H1 (cell line): ENCODE measurements around the gene GALNT2. TPM values are rescaled to one million over a fixed set of nuclear protein-coding genes. Genes with fewer than 3 reads are reported as not detected.

ENCODE experiments used
- CTCF ChIA-PET: fragments of 300-600 bp; sonication (Branson Sonifier 250); formaldehyde crosslinking; loops from one replicate; lab custom pipeline; 2021; ENCODE audit not compliant: partially characterized antibody; lab: Charles Lee
- POLR2A ChIA-PET: fragments of 300-600 bp; sonication (Branson Sonifier 250); formaldehyde crosslinking; loops from one replicate; lab custom pipeline; 2021; ENCODE audit warnings: inconsistent platforms; ENCODE audit not compliant: partially characterized antibody; lab: Charles Lee
- DNase-seq, 2 experiments: peaks; one replicate each; pipeline versions ENCODE4 v3.0.0 to v3.0.0-alpha.2; 2010 to 2022; ENCODE audit warnings: low spot score in 2 of 2, low read depth in 1 of 2, mixed read lengths in 1 of 2
- FAIRE-seq: peaks from 2 replicates; lab custom pipeline; 2011; peaks lifted over from hg19 to GRCh38; lab: Jason Lieb, UNC
- H2AFZ ChIP-seq: 2 replicates; pipeline ENCODE4 v1.8.1; 2012; ENCODE audit warnings: low read length, inconsistent platforms
- H2AK5ac ChIP-seq: 2 replicates; pipeline ENCODE4 v1.6.1; 2013; ENCODE audit warnings: low read depth, low read length
- H2BK120ac ChIP-seq: replicated peaks from 2 replicates; pipeline ENCODE3; 2013; ENCODE audit warnings: low read depth, low read length, inconsistent platforms
- H2BK12ac ChIP-seq: 2 replicates; pipeline ENCODE4 v1.6.1; 2013; ENCODE audit warnings: low read depth, low read length
- H2BK15ac ChIP-seq: 2 replicates; pipeline ENCODE4 v1.6.1; 2013; ENCODE audit warnings: low read length
- H2BK20ac ChIP-seq: 2 replicates; pipeline ENCODE4 v1.6.1; 2013; ENCODE audit warnings: low read length
- H2BK5ac ChIP-seq: 2 replicates; pipeline ENCODE4 v1.6.1; 2013; ENCODE audit warnings: low read depth, low read length
- H3K14ac ChIP-seq: 2 replicates; pipeline ENCODE4 v1.6.1; 2013; ENCODE audit warnings: inconsistent platforms; ENCODE audit not compliant: insufficient read length
- H3K18ac ChIP-seq: 2 replicates; pipeline ENCODE4 v1.6.1; 2013; ENCODE audit warnings: low read length; ENCODE audit errors: extremely low read depth
- H3K23ac ChIP-seq: 2 replicates; pipeline ENCODE4 v1.6.1; 2013; ENCODE audit warnings: inconsistent platforms; ENCODE audit not compliant: insufficient read length
- H3K23me2 ChIP-seq: 2 replicates; pipeline ENCODE4 v1.6.1; 2013; ENCODE audit warnings: low read depth, low read length
- H3K27ac ChIP-seq: 2 replicates; pipeline ENCODE4 v1.6.1; 2011; ENCODE audit warnings: low read depth, low read length, inconsistent platforms
- H3K27me3 ChIP-seq, 4 experiments: replicated peaks in 1 of 4; 1 replicate in 1 of 4; 2 replicates in 3 of 4; pipeline versions ENCODE4 v1.6.1 to v1.8.1; 2011 to 2013; ENCODE audit warnings: low read length in 3 of 4, mild to moderate bottlenecking in 3 of 4, inconsistent platforms in 2 of 4, mixed read lengths in 2 of 4, moderate library complexity in 1 of 4; ENCODE audit not compliant: control insufficient read depth in 3 of 4, insufficient read depth in 3 of 4; ENCODE audit errors: extremely low read depth in 1 of 4
- H3K36me3 ChIP-seq, 4 experiments: 2 replicates each; pipeline versions ENCODE4 v1.6.1 to v1.8.1; 2011 to 2013; ENCODE audit warnings: mild to moderate bottlenecking in 4 of 4, low read length in 3 of 4, moderate library complexity in 2 of 4, control low read depth in 1 of 4, inconsistent platforms in 1 of 4; ENCODE audit not compliant: insufficient read depth in 4 of 4, control insufficient read depth in 2 of 4
- H3K4ac ChIP-seq: replicated peaks from 2 replicates; pipeline ENCODE3; 2013; ENCODE audit warnings: low read length, low read depth, mixed read lengths, inconsistent platforms; ENCODE audit not compliant: insufficient read length
- H3K4me1 ChIP-seq, 4 experiments: replicated peaks in 1 of 4; 1 replicate in 1 of 4; 2 replicates in 3 of 4; pipeline versions ENCODE4 v1.6.1 to v1.8.1; 2011 to 2013; ENCODE audit warnings: low read length in 3 of 4, inconsistent platforms in 2 of 4, mixed read lengths in 1 of 4; ENCODE audit not compliant: insufficient read depth in 4 of 4, control insufficient read depth in 3 of 4
- H3K4me2 ChIP-seq, 2 experiments: 2 replicates each; pipeline versions ENCODE4 v1.6.1 to v1.8.1; 2011 to 2013; ENCODE audit warnings: low read depth in 2 of 2, low read length in 2 of 2, control low read depth in 1 of 2, inconsistent platforms in 1 of 2, mild to moderate bottlenecking in 1 of 2; ENCODE audit not compliant: insufficient read depth in 1 of 2
- H3K4me3 ChIP-seq, 4 experiments: fragments of 200-600, 300-600 bp in 1 of 4; sonication (generic), shearing (Covaris generic), sonication (Bioruptor Twin) in 1 of 4; 2 replicates each; pipeline versions ENCODE4 v1.5.1 to v1.8.1; 2011 to 2016; ENCODE audit warnings: low read length in 4 of 4, low read depth in 3 of 4, control low read depth in 2 of 4, inconsistent platforms in 2 of 4, mild to moderate bottlenecking in 2 of 4, mixed read lengths in 1 of 4, moderate library complexity in 1 of 4; ENCODE audit not compliant: insufficient read depth in 2 of 4; ENCODE audit errors: extremely low read depth in 1 of 4
- H3K56ac ChIP-seq: replicated peaks from 2 replicates; pipeline ENCODE3; 2013; ENCODE audit warnings: low read depth, mild to moderate bottlenecking, mixed read lengths, low read length, inconsistent platforms; ENCODE audit not compliant: insufficient read length
- H3K79me1 ChIP-seq: 2 replicates; pipeline ENCODE4 v1.6.1; 2013; ENCODE audit warnings: low read depth, low read length, control low read depth
- H3K79me2 ChIP-seq, 2 experiments: 2 replicates each; pipeline versions ENCODE4 v1.6.1 to v1.8.1; 2012 to 2013; ENCODE audit warnings: low read length in 2 of 2, mild to moderate bottlenecking in 2 of 2, inconsistent platforms in 1 of 2; ENCODE audit not compliant: insufficient read depth in 2 of 2, control insufficient read depth in 1 of 2
- H3K9ac ChIP-seq, 4 experiments: replicated peaks in 1 of 4; 1 replicate in 1 of 4; 2 replicates in 3 of 4; pipeline versions ENCODE4 v1.6.1 to v1.8.1; 2011 to 2013; ENCODE audit warnings: low read depth in 3 of 4, low read length in 3 of 4, control low read depth in 2 of 4, mild to moderate bottlenecking in 2 of 4, moderate library complexity in 2 of 4, inconsistent platforms in 1 of 4; ENCODE audit errors: extremely low read depth in 1 of 4
- H3K9me3 ChIP-seq, 2 experiments: 2 replicates each; pipeline versions ENCODE4 v1.6.1 to v1.8.1; 2012 to 2013; ENCODE audit warnings: mild to moderate bottlenecking in 2 of 2, moderate library complexity in 2 of 2, control low read depth in 1 of 2, inconsistent platforms in 1 of 2, low read depth in 1 of 2, low read length in 1 of 2, mixed read lengths in 1 of 2; ENCODE audit not compliant: insufficient read depth in 2 of 2
- H4K20me1 ChIP-seq, 2 experiments: replicated peaks in 1 of 2; 2 replicates each; pipeline versions ENCODE3 to v1.8.1; 2011 to 2013; ENCODE audit warnings: inconsistent platforms in 2 of 2, low read length in 2 of 2, mild to moderate bottlenecking in 1 of 2; ENCODE audit not compliant: insufficient read depth in 2 of 2, control insufficient read depth in 1 of 2
- H4K5ac ChIP-seq: 2 replicates; pipeline ENCODE4 v1.6.1; 2013; ENCODE audit warnings: low read length, low read depth, mixed read lengths, inconsistent platforms; ENCODE audit not compliant: insufficient read length
- H4K8ac ChIP-seq: 2 replicates; pipeline ENCODE4 v1.8.0; 2013; ENCODE audit warnings: mild to moderate bottlenecking, moderate library complexity, low read length, inconsistent platforms; ENCODE audit not compliant: insufficient read depth; ENCODE audit errors: extremely low read depth
- H4K91ac ChIP-seq: replicated peaks from 2 replicates; pipeline ENCODE3; 2013; ENCODE audit warnings: low read length, mixed read lengths, inconsistent platforms; ENCODE audit not compliant: insufficient read length
- BACH1 ChIP-seq: IDR thresholded peaks from 2 replicates; pipeline ENCODE4 v1.6.1; 2012; ENCODE audit warnings: low read length, improper control_type of control experiment
- EZH2 ChIP-seq: fragments of 200-600 bp; sonication (generic); IDR thresholded peaks from 2 replicates; pipeline ENCODE4 v1.7.1; 2012; ENCODE audit warnings: low read depth, mild to moderate bottlenecking, moderate library complexity, low read length, inconsistent platforms; ENCODE audit not compliant: severe bottlenecking
- GTF2F1 ChIP-seq: IDR thresholded peaks from 2 replicates; pipeline ENCODE4 v1.6.1; 2012; ENCODE audit warnings: low read depth, low read length, improper control_type of control experiment, borderline replicate concordance
- HDAC2 ChIP-seq, 2 experiments: fragments of 300-600 bp in 1 of 2; sonication (generic) in 1 of 2; IDR thresholded peaks; 2 replicates each; pipeline ENCODE4 v1.6.1; 2011 to 2012; ENCODE audit warnings: low read depth in 2 of 2, low read length in 2 of 2, mild to moderate bottlenecking in 2 of 2, moderate library complexity in 2 of 2, borderline replicate concordance in 1 of 2, inconsistent platforms in 1 of 2
- NRF1 ChIP-seq: IDR thresholded peaks from 2 replicates; pipeline ENCODE4 v1.6.1; 2011; ENCODE audit warnings: mild to moderate bottlenecking, low read depth, low read length, improper control_type of control experiment
- SIN3A ChIP-seq, 2 experiments: IDR thresholded peaks in 1 of 2; conservative IDR thresholded peaks in 1 of 2; 2 replicates each; pipeline ENCODE4 v1.6.1; 2011 to 2012; ENCODE audit warnings: low read length in 2 of 2, improper control_type of control experiment in 1 of 2, low read depth in 1 of 2, mild to moderate bottlenecking in 1 of 2
- YY1 ChIP-seq: IDR thresholded peaks from 2 replicates; pipeline ENCODE4 v1.6.1; 2011; ENCODE audit warnings: low read depth, mild to moderate bottlenecking, low read length
- WGBS, 2 experiments: shearing (Covaris generic) in 1 of 2; methylation state at CpG; one replicate each; pipeline versions ENCODE4 v1.1.6 to v1.1.7; 2013 to 2015; ENCODE audit warnings: low lambda C conversion rate in 2 of 2, mixed read lengths in 2 of 2, inconsistent platforms in 1 of 2, low coverage in 1 of 2, missing lambda C conversion rate in 1 of 2; ENCODE audit not compliant: insufficient replicate concordance in 2 of 2, insufficient coverage in 1 of 2, insufficient read length in 1 of 2; ENCODE audit errors: extremely low coverage in 1 of 2, missing lambda C conversion rate in 1 of 2; 5-methylcytosine and 5-hydroxymethylcytosine counted together
- polyA plus RNA-seq, 7 experiments: library from polyadenylated mRNA; depleted of rRNA in 3 of 7; stranded (reverse) in 5 of 7; unstranded in 2 of 7; fragments of >200 nt in 5 of 7; fragments of 200-250 nt in 2 of 7; gene quantifications; 1 replicate in 5 of 7; 2 replicates in 1 of 7; 4 replicates in 1 of 7; pipeline versions ENCODE4 v1.2.1 to v1.2.3, GENCODE V29; 2011 to 2013; ENCODE audit warnings: missing spikeins in 2 of 7, mixed read lengths in 2 of 7
- total RNA-seq: library from RNA; stranded (reverse); fragmentation: NEBNext Ultra II Directional; extraction: Animal tissue kit (Norgen Biotek cat#: 25700); gene quantifications from 2 replicates; pipeline ENCODE4 v1.2.1, GENCODE V29; 2021

GALNT2 gene
- total and polyA plus RNA-seq, 2 of the 8 experiments (the other 6 are each of a cell fraction or from before 2014, with no cell fraction given) = 34.5 to 75.3 TPM

- Histone ChIP-seq H3K27ac (no peak overlapping the region), H3K79me2 (peaks cover 0 to 57% of the 10 kb centered on the region in 2 experiments; a peak in 2 of 4 replicates), H3K23ac (no peak overlapping the region), H4K5ac (no peak overlapping the region), H2BK120ac (no peak overlapping the region), H3K36me3 (no peaks in the 10 kb centered on the region), H2BK20ac (no peak overlapping the region), H3K4me3 (no peak overlapping the region), H2BK15ac (no peak overlapping the region), H3K23me2 (no peaks in the 10 kb centered on the region), H3K9ac (no peak overlapping the region), H3K4ac (no peak overlapping the region), H2AFZ (no peak overlapping the region), H4K20me1 (peaks cover 0 to 5% of the 10 kb centered on the region in 2 experiments), H3K14ac (no peak overlapping the region), H2BK12ac (no peak overlapping the region), H3K27me3 (no peaks in the 10 kb centered on the region), H3K4me1 (0 out of 7 replicates have a peak, but pooled peaks cover 0 to 2% (median 0%) of the 10 kb centered on the region in 4 experiments), H4K8ac (no peak overlapping the region), H3K4me2 (no peak overlapping the region), H2BK5ac (no peak overlapping the region), H3K79me1 (peaks cover 12% of the 10 kb centered on the region; the same call in 1 of the 2 replicates), H4K91ac (no peak overlapping the region), H3K56ac (no peak overlapping the region), H2AK5ac (no peak overlapping the region), H3K9me3 (0 out of 4 replicates have a peak, but pooled peaks cover 3 to 5% of the 10 kb centered on the region in 2 experiments), H3K18ac (no peak overlapping the region)
- TF ChIP-seq NRF1 (no peak), GTF2F1 (no peak), SIN3A (conservative IDR thresholded peaks at IDR 0.05 in 1 of 2, IDR thresholded peaks at IDR 0.05 in 1 of 2; ENCODE audit: low read depth in 1 of 2, low read length in 2 of 2) (no peak), EZH2 (no peak), HDAC2 (IDR thresholded peaks at IDR 0.05; ENCODE audit: borderline replicate concordance in 1 of 2, low read depth in 2 of 2, low read length in 2 of 2) (no peak), BACH1 (no peak), YY1 (no peak)
- CTCF ChIA-PET = interaction anchor here (0.9 to 1.4 kb wide), 2 partner anchors 69 to 502 kb away, joined by 3 read pairs; no protein-coding TSS in a partner anchor
- 92% methylated on average over 6 of the region's 6 CpGs; no CpG with 5 or more reads in 1 of the 2 experiments for WGBS, 2 experiments
- FAIRE-seq (no peak), DNase-seq (no peak)
- POLR2A ChIA-PET = interaction anchor here (1.3 kb wide), 1 partner anchor 11 kb away, joined by 3 read pairs; no protein-coding TSS in a partner anchor
These were observed 96.2 kb downstream of the GALNT2 start for GRCh38 chr1:230163205-230163604.
